HG03558 (cell line): ENCODE measurements around the gene ITGB5.
"Not testable (repeated sequence)": the region's sequence is repeated elsewhere in the genome, so short reads cannot be mapped to it uniquely, and the experiment has no call there.

ENCODE experiments used
- ATAC-seq: cut with Tn5 transposase; IDR thresholded peaks from one replicate; pipeline ENCODE4 v1.9.1; 2021; ENCODE audit warnings: moderate number of reproducible peaks; ENCODE audit not compliant: unreplicated experiment; ENCODE audit errors: extremely low read depth

ITGB5 gene

GRCh38 chr3:124762661-124763011, 124.5 kb downstream of the ITGB5 start:
- ATAC-seq: no peak

- ATAC-seq: no peak
Observed at GRCh38 chr3:124761935-124762660, 125.1 kb downstream of the ITGB5 start.

GRCh38 chr3:124761250-124761796, 125.8 kb downstream of the ITGB5 start:
- ATAC-seq: no peak

GRCh38 chr3:124760601-124761000, 126.6 kb downstream of the ITGB5 start:
- no peak for ATAC-seq

- no peak for ATAC-seq
Observed at GRCh38 chr3:124759666-124760401, 127.3 kb downstream of the ITGB5 start.

GRCh38 chr3:124758851-124759635, 128.1 kb downstream of the ITGB5 start:
- no peak for ATAC-seq

- ATAC-seq: not testable (repeated sequence)
Observed at GRCh38 chr3:124757926-124758325, 129.2 kb downstream of the ITGB5 start.

- no peak for ATAC-seq
Observed at GRCh38 chr3:124752051-124752450, 135.1 kb downstream of the ITGB5 start.

GRCh38 chr3:124751501-124751900, 135.7 kb downstream of the ITGB5 start:
- no peak for ATAC-seq

- ATAC-seq: not testable (repeated sequence)
Observed at GRCh38 chr3:124749877-124750276, 137.3 kb downstream of the ITGB5 start.

- no peak for ATAC-seq
Observed at GRCh38 chr3:124748560-124749198, 138.5 kb downstream of the ITGB5 start.

- ATAC-seq: no peak
Observed at GRCh38 chr3:124747111-124747981, 139.8 kb downstream of the ITGB5 start.

GRCh38 chr3:124745756-124746155, 141.4 kb downstream of the ITGB5 start:
- no peak for ATAC-seq

GRCh38 chr3:124741027-124741426, 146.1 kb downstream of the ITGB5 start:
- ATAC-seq: no peak

- no peak for ATAC-seq
Observed at GRCh38 chr3:124731760-124732159, 155.4 kb downstream of the ITGB5 start.

GRCh38 chr3:124730941-124731297, 156.2 kb downstream of the ITGB5 start:
- ATAC-seq: no peak

GRCh38 chr3:124730129-124730940, 156.8 kb downstream of the ITGB5 start, which contains the start of gene UMPS:
TSS of gene UMPS (plus strand) at chr3:124730452. CDS start at chr3:124730472, 20 bp downstream.
- peak; percentile 89 for ATAC-seq

GRCh38 chr3:124722589-124722988, 164.6 kb downstream of the ITGB5 start:
- no peak for ATAC-seq
